ENCODE results near the gene TSPAN12.

DNA sequence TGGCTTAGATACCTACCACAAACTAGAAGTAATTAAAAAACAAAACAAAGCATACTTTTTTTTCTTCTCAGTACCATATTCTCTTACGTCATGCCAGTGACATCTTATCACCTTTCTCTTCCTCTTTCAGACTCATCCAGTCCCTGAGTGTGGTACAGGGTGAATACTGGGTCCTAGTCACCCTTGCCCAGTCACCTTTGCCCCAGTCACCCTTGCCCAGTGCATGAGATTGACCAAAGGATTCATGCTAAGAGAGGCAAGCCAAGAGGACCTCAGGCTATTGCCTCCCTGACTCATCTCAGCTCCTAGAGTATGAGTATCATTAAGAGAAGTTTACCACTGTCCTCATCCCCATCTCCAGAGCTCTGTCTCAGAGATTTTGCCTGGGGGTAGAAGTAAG lies 10.0 kb upstream of the TSPAN12 start:
- TF ChIP-seq CTCF (IDR thresholded peaks at IDR 0.05 in 2 of 3, conservative IDR thresholded peaks at IDR 0.05 in 1 of 3; ENCODE audit: borderline replicate concordance in 1 of 3, insufficient read depth in 1 of 3, low read depth in 2 of 3, low read length in 2 of 3) (no peak), SIN3A (IDR thresholded peaks at IDR 0.05; ENCODE audit: low read depth) (no peak), YY1 (IDR thresholded peaks at IDR 0.05; ENCODE audit: extremely low read depth, insufficient replicate concordance, low read depth, low read length) (no peak), RAD21 (IDR thresholded peaks at IDR 0.05; ENCODE audit: low read depth) (no peak), ZBTB33 (IDR thresholded peaks at IDR 0.05; ENCODE audit: extremely low read depth, insufficient replicate concordance, low read length) (no peak), JUND (IDR thresholded peaks at IDR 0.05) (no peak), POLR2A (IDR thresholded peaks at IDR 0.05; ENCODE audit: borderline replicate concordance, extremely low read depth, insufficient read depth, insufficient read length) (no peak), SP1 (IDR thresholded peaks at IDR 0.05; ENCODE audit: low read depth) (no peak), EZH2 (IDR thresholded peaks at IDR 0.05) (no peak)
- TF ChIP-seq, protein P1, sequence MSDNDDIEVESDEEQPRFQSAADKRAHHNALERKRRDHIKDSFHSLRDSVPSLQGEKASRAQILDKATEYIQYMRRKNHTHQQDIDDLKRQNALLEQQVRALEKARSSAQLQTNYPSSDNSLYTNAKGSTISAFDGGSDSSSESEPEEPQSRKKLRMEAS (IDR thresholded peaks at IDR 0.05): no peak
